HG03469 (cell line): ENCODE measurements around the gene CMBL.

ENCODE experiments used
- ATAC-seq: cut with Tn5 transposase; IDR thresholded peaks from one replicate; pipeline ENCODE4 v1.9.1; 2021; ENCODE audit warnings: mild to moderate bottlenecking, moderate library complexity, moderate number of reproducible peaks; ENCODE audit not compliant: unreplicated experiment

CMBL gene

DNA sequence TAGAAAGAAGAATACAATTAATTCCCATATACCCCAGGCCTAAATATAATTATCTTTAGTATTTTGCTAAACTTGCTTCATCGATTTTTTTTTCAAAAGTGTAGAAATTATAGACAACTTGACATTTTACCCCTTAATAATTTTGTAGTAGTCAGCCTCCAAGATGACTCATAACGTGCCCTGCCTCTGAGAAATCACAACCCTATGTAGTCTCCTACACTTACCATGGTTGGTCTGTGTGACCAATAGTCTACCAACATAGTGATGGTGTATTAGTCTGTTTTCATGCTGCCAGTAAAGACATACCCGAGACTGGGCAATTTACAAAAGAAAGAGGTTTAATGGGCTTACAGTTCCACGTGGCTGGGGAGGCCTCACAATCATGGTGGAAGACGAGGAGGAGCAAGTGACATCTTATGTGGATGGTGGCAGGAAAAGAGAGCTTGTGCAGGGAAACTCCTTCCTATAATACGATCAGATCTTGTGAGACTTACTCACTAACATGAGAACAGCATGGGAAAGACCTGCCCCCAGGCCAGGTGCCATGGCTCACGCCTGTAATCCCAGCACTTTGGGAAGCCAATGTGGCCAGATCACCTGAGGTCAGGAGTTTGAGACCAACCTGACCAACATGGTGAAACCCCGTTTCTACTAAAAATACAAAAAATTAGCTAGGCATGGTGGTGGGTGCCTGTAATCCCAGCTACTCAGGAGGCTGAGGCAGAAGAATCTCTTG is 3.3 kb upstream of the CMBL start:
- ATAC-seq: peak; percentile 85

GRCh38 chr5:10310066-10310779 is 2.5 kb upstream of the CMBL start:
- no peak for ATAC-seq

- ATAC-seq: no peak
Observed at GRCh38 chr5:10308844-10309243, 1.1 kb upstream of the CMBL start.

- no peak for ATAC-seq
Observed at GRCh38 chr5:10306806-10307205, 896 bp downstream of the CMBL start.

GRCh38 chr5:10306114-10306513 is 1.6 kb downstream of the CMBL start:
- no peak for ATAC-seq

DNA sequence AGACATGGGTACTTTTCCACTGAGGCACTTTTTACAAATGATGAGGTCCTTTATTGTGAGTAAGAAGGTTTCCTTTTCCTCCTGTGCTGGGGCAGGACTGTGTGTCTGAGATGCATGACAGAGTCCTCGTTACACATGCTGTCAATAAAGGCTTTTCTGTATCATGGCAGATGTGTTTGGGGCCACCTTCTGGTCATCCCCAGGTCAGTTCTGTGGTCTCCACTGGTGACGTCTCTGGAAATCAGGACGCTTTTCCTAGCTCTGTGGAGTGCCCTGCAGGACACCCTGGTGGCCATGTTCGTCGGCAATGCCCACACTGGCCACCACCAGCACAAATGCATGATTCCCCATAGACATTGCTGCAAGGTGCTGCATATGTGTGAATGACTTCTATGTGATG is 2.8 kb downstream of the CMBL start:
- ATAC-seq: no peak

DNA sequence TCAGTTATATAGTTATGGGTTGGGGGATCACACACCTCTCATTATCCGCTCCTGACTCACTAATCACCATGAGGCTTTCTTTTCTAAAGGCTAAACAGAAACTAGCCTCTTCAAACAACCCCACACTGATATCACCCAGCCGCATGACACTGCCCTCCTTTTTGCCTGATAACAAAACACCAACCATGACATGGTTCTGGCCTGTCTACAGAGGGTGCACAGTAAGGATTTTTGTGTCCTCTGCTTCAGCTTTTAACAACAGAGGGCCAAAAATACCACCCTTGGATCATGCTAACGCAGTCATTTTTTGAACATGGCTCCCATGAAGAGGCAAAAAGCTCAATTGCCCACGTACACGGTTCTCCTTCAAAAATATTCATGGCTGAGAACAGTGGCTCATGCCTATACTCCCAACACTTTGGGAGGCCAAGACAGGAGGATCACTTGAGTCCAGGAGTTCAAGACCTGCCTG is 4.0 kb downstream of the CMBL start:
- no peak for ATAC-seq

DNA sequence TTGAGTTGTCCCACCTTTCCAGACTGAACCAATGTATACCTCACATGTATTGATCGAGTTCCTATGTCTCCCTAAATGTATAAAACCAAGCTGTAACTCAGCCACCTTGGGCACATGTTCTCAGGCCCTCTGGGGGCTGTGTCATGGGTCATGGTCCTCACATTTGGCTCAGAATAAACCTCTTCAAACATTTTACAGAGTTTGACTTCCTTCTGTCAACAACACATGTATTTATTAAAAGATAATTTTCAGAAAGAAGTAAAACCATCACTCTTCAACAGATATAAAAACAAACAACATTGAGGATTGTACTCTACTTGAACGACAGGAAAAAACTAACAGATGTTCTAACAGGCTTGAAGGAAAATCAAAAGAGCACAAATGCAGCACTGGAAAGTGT is 4.5 kb downstream of the CMBL start:
- no peak for ATAC-seq

- ATAC-seq: no peak
Observed at GRCh38 chr5:10301842-10302610, 5.7 kb downstream of the CMBL start.

DNA sequence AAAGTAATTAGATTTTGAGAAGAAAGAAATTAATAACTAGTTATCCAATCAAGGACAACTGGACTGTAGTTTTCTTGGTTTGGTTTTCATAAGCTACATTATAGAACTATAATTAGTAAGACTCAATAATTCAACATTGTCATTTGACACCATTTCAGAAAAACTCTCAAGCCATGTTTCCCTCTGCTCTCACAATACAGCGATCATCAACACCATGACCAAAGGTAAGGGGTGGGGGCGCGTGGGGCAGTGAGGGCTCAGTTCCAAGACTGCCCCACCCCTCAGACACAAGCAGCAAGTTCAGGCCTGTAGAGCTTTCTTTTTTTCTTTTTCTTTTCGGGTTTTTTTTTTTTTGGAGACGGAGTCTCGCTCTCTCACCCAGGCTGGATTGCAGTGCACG is 6.4 kb downstream of the CMBL start:
- ATAC-seq: no peak

DNA sequence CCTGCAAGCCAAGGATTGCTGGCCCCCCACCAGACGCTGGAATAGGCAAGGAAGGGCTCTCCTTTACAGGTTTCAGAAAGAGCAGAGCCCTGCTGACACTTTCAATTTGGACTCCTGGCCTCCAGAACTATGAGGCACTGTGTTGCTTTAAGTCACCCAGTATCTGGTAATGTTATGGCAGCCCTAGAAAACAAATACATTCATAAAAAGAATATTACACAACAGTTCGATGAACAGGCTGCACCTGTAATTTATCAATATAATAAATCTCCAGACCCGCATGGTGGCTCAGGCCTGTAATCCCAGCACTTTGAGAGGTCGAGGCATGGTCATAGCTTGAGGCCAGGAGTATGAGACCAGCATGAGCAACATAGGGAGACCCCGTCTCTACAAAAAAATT is 7.5 kb downstream of the CMBL start:
- ATAC-seq: no peak

- ATAC-seq: no peak
Observed at GRCh38 chr5:10297646-10298204, 10.0 kb downstream of the CMBL start.

GRCh38 chr5:10295619-10296326 is 11.9 kb downstream of the CMBL start:
- no peak for ATAC-seq

GRCh38 chr5:10293907-10294662 is 13.6 kb downstream of the CMBL start:
- no peak for ATAC-seq

DNA sequence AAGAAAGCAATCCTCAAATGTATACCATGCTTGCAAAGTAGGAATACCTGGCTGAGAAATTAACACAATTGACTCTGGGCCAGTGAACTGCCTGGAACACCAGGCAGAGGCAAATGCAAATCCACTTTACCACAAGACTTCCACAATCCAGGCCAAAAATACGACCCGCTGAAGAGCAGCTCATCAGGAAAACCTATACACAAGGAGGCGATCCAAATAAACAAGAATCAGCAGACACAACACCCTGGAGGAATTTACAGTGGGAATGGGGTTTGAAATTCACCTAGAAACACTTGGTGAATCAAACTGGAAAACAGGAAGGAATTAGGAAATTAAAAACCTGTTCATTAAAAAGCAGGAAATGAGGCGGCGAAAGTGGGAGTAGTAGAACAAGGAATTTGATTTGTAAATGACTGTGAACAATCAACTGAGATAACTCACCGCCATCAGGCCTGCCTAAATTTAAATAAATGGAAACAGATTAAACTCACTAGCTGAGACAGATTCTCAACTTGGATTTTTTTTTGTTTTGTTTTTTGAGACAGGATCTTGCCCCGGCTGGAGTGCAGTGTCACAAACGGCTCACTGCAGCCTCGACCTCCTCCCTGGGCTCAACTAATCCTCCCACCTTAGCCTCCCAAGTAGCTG is 15.9 kb downstream of the CMBL start:
- no peak for ATAC-seq

- ATAC-seq: no peak
Observed at GRCh38 chr5:10290438-10290837, 17.3 kb downstream of the CMBL start.

DNA sequence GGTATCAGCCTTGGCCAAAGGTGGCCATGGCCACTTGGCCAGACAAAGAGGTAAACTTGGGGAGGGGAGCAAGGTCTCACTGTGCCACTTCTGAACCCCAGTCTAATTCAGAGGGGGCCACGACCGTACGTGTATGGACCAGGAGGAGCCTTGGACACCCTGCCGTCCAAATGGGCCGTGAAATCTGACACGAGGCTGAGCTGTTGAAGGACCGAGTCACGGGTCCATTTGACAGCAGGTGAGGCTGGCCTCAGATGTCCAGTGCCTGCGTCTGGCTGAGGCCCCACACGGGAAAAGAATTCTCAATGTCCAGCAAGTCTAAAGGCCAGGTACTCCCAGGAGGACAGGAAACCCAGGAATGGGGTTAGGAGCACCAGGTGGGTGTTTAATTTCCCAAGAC is 17.7 kb downstream of the CMBL start:
- ATAC-seq: no peak

- no peak for ATAC-seq
Observed at GRCh38 chr5:10289353-10289752, 18.3 kb downstream of the CMBL start.

GRCh38 chr5:10288592-10289219 is 19.0 kb downstream of the CMBL start:
- ATAC-seq: peak; percentile 44
